DMS153 (cell line): ENCODE measurements around the gene SLC17A9.
A peak's percentile ranks its signal among the peaks of the same experiment; 100 is the strongest.

Experiments
- DNase-seq: peaks from one replicate; lab custom pipeline; 2025; lab: John Stamatoyannopoulos, UW

Gene SLC17A9

GRCh38 chr20:63005365-63005861 is 52.9 kb downstream of the SLC17A9 start:
- no peak for DNase-seq

- no peak for DNase-seq
Measured at GRCh38 chr20:63005862-63006539, 53.5 kb downstream of the SLC17A9 start.

- DNase-seq, result no peak
Measured at GRCh38 chr20:63006540-63007359, 54.2 kb downstream of the SLC17A9 start, which contains the start of gene BHLHE23. Gene BHLHE23, minus strand, starts transcription at chr20:63006964. Its CDS starts 190 bp downstream, at chr20:63006774.

GRCh38 chr20:63007360-63007645 is 54.8 kb downstream of the SLC17A9 start:
- no peak for DNase-seq

- no peak for DNase-seq
Measured at GRCh38 chr20:63007646-63008488, 55.4 kb downstream of the SLC17A9 start.

- no peak for DNase-seq
Measured at GRCh38 chr20:63008541-63009044, 56.1 kb downstream of the SLC17A9 start.

GRCh38 chr20:63009045-63009961 is 56.8 kb downstream of the SLC17A9 start:
- peak; percentile 29 for DNase-seq

- DNase-seq, result peak; percentile 19
Measured at GRCh38 chr20:63009988-63010769, 57.7 kb downstream of the SLC17A9 start.

- DNase-seq, result no peak
Measured at GRCh38 chr20:63011798-63012197, 59.3 kb downstream of the SLC17A9 start.

GRCh38 chr20:63013207-63013606 is 60.7 kb downstream of the SLC17A9 start:
- DNase-seq, result no peak

GRCh38 chr20:63014287-63014686 is 61.8 kb downstream of the SLC17A9 start:
- no peak for DNase-seq

- peak; percentile 28 for DNase-seq
Measured at GRCh38 chr20:63014710-63015109, 62.2 kb downstream of the SLC17A9 start.

GRCh38 chr20:63015147-63015661 is 62.7 kb downstream of the SLC17A9 start:
- DNase-seq, result no peak

GRCh38 chr20:63015662-63016361 is 63.3 kb downstream of the SLC17A9 start:
- DNase-seq, result no peak

GRCh38 chr20:63016514-63017075 is 64.1 kb downstream of the SLC17A9 start:
- no peak for DNase-seq

- DNase-seq, result no peak
Measured at GRCh38 chr20:63017076-63017825, 64.7 kb downstream of the SLC17A9 start.

GRCh38 chr20:63017826-63018411 is 65.4 kb downstream of the SLC17A9 start:
- DNase-seq, result no peak
